GM21576 (cell line): ENCODE measurements around the gene ING3.
"Not testable (repeated sequence)": the region's sequence is repeated elsewhere in the genome, so short reads cannot be mapped to it uniquely, and the experiment has no call there.

Experiments used
- ATAC-seq: cut with Tn5 transposase; IDR thresholded peaks from one replicate; pipeline ENCODE4 v1.9.1; 2021; ENCODE audit warnings: mild to moderate bottlenecking, moderate library complexity; ENCODE audit not compliant: unreplicated experiment

ING3 gene

GRCh38 chr7:121001234-121001906, 50.8 kb downstream of the ING3 start:
- ATAC-seq, result no peak

DNA sequence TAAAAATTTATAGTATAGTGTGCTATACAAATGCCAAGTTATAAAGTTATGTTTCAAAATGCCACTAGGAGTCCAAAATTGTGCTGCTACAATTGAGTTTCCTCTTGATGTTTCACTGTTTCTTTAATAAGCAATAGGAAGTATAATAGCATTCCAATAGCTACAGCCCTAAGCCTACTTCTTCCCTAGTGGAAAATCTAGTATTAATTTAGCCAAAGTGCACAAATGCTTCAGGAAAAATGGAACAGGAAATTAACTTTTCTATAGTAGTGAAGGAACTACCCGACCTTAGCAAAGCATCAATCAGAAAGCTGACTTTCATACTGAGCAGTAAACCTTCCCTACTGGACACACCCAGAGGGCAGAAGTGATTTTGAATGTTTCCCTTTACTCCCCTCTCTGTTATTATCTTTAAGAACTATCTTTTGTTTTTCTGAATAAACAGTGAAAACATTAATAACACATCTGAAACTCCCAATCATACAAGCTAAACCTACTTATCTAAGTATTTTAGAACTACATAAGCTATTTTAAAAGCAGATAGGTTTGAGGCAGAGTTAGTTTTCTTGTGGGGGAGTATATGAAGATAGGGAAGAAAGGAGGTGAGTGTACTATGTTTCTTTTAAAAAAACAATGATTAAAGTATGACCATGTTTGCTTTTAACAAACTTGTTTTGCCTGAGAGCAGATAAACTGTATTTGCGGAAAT, 51.6 kb downstream of the ING3 start:
- ATAC-seq, result no peak

- ATAC-seq, result no peak
Observed at GRCh38 chr7:121002757-121003200, 52.2 kb downstream of the ING3 start.

GRCh38 chr7:121003986-121004685, 53.6 kb downstream of the ING3 start:
- no peak for ATAC-seq

DNA sequence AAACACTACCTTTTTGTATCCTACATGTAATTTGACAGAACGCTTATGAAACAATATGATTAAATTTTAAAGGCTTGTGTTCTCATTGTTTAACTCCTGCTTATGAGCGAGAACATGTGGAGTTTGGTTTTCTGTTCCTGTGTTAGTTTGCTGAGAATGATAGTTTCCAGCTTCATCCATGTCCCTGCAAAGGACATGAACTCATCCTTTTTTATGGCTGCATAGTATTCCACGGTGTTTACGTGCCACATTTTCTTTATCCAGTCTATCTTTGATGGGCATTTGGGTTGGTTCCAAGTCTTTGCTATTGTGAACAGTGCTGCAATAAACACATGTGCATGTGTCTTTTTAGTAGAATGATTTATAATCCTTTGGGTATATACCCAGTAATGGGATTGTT, 54.5 kb downstream of the ING3 start:
- ATAC-seq, result not testable (repeated sequence)

DNA sequence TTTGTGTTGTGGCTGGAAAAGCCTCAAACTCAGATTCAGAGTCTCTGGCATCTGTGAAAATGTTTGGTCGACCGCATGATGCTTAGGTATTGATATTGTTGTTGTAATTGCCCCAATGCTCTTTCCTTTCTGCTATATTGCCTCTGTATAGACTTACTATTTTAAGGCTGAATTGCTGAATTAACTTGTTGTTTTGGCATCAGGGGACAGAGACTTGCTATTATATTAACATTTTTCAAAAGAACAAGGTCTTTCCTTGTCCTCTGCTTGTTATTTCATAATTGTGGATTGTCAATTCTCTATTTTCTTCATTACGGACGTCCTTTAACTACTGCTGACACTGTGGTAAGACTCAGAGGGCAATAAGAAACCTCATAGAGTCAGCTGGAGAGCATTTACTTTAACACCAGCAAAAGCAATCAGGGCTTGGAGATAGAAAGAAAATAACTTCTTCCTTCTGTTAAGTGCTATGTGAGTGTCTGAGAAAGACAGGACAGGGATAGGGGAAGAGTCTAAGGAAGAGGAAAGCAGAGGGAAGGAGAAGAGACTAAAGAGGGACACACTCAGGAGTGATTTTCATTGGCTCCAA, 55.5 kb downstream of the ING3 start:
- ATAC-seq, result no peak

DNA sequence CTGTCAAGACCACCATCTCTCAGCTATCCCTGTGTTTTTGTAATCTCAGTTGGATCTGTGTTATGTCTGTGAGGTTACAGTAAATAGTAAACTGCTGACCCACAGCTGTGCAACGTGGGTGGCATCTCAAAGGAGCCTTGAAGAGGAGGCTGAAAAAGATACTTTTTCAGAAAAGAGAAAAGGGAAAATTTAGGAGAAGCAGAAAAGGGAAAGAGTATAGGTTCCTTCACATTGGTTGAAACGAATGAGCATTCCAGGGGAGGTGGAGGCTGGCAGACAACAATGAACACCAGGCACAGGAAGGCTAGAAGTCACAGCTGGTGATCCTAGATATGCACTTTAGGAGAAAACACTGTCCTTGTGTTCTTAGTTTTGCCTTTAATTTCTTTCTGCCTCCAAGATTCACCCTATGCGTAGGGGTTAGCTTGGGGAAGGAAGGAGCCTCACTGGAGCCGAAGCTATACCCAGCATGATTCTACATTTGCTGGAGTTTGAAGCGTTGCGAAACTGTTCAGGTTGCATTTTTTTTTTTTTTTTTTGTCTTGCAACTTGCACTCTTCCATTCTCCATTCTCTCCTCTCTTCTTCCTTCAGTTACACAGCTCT, 56.2 kb downstream of the ING3 start:
- no peak for ATAC-seq

DNA sequence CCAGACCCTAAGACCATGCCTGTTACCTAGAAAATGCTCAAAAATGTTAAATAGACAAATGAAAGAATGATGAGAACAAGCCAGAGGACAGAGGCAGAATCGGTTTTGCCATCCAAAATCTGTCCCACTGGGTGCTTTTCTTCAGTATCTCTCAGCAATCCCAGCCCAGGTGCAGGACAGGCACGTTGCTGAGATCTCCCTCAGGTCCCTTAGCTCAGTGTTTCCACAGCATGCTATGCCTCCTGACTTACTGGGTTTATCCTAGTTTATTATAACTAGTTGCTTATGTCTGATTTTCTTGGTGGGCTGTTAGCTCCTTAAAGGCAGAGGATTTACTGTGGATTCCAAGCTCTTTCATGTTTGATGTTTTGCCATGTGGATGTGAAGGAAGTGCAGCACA, 58.2 kb downstream of the ING3 start:
- no peak for ATAC-seq

DNA sequence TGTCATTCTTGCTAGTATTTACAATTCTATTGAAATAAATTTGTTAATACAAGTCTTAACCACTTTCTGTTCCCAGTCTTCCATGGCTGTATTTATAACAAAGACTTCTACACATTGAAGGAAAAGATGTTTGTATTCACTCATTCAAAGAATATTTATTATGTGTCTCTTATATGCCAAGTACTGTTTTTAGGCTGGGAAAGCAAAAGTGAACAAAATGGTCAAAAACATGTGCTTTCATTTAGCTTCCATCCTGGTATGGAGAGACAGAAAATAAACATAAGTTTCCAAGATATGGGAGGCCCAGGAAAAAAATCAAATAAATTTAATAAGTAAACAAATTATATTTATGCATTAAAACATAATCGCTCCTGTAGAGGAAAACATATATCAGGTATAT, 60.8 kb downstream of the ING3 start:
- ATAC-seq, result no peak

DNA sequence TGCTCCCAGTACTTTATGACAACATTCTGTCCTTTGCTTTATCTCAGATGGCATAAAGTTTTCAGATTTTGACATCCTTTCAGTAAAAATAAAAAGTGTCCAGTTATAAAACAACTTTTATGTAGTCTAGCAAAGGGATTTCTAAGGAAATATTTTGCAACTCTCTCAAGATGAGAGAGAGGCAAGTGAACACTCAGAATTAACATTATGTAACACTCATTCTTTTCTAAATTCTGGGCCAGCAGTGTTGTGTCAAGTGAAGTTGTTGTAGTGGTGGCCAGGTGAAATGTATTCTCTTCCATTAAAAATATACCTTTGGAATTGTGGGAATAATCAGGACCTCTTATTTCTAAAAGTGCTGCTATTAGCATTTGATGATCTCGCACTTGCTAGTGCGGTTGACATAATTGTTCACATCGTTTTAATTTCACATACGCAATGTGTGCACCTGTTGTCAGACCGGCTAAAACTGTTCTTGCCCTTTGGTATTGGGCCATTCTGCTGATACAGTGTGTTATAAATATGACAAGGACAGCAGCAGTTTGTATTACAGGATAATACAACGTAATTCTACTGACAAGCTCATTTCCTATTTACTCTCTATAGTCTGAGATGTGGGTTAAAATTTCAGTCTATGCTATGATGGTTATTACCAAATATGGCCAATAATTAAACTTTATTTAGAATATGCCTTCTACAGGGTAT, 61.7 kb downstream of the ING3 start:
- ATAC-seq, result no peak

GRCh38 chr7:121012919-121013318, 62.3 kb downstream of the ING3 start:
- ATAC-seq, result no peak

DNA sequence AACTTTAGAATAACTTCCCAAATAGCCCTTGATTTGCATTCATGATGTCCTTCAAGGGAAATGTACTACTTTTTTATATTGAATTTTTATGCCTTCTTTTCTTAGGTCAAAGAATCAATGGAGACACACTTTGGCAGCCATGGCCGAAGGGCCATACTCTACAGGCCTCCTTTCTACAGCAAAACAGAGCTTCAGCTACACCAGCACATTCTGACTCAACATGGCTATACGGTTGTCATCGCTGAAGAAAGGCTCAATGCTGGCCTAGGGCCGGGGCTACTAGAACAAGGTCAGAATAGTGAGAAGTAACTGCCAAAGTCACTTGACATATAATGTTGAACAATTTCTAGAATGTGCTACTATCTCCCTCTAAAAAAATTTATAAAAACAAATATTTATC, 65.0 kb downstream of the ING3 start:
- ATAC-seq, result no peak

GRCh38 chr7:121016966-121017365, 66.4 kb downstream of the ING3 start:
- no peak for ATAC-seq

- ATAC-seq, result no peak
Observed at GRCh38 chr7:121017586-121017985, 67.0 kb downstream of the ING3 start.

DNA sequence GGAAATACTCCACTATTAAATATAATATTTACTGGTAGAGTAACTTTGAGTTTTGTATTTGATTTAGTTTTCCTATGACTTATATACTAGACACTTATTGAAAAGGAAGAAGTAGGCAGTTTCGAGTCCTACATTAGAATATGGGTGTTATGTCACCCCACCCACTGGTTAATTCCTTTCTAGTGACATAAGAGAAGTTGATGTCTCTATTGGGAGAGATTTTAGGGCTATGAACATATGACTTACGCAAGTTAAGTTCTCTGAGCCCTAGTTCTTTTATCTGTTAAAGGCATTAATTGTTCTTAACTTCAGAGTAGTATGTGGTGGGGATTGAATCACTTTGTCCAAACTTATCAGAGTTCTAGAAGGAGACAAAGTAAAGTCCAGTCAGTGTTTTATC, 68.4 kb downstream of the ING3 start:
- ATAC-seq, result no peak

GRCh38 chr7:121020249-121020988, 69.8 kb downstream of the ING3 start:
- ATAC-seq, result no peak

- no peak for ATAC-seq
Observed at GRCh38 chr7:121020989-121021969, 70.7 kb downstream of the ING3 start.

DNA sequence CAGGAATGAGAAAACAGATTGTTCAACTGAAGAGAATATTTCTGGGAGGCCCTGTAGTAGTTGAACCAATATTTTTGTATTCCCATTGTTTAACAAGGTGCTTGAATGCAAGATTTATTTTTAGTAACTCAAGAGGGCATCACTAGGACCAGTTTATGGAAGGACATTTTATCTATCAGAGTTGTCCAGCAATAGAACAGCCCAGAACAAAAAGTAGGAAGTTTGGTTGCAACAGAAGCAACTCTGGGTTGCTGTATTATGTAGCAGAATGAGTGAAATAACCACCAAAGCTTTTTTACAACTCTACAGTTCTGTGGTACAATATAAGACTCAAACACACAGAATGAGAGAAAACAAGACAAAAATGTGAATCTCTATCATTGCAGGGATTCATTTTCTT, 72.6 kb downstream of the ING3 start:
- no peak for ATAC-seq
